Measurements from ENCODE around the gene MRPL17.
"Not testable (repeated sequence)": the region's sequence is repeated elsewhere in the genome, so short reads cannot be mapped to it uniquely, and the experiment has no call there.

MRPL17 gene

DNA sequence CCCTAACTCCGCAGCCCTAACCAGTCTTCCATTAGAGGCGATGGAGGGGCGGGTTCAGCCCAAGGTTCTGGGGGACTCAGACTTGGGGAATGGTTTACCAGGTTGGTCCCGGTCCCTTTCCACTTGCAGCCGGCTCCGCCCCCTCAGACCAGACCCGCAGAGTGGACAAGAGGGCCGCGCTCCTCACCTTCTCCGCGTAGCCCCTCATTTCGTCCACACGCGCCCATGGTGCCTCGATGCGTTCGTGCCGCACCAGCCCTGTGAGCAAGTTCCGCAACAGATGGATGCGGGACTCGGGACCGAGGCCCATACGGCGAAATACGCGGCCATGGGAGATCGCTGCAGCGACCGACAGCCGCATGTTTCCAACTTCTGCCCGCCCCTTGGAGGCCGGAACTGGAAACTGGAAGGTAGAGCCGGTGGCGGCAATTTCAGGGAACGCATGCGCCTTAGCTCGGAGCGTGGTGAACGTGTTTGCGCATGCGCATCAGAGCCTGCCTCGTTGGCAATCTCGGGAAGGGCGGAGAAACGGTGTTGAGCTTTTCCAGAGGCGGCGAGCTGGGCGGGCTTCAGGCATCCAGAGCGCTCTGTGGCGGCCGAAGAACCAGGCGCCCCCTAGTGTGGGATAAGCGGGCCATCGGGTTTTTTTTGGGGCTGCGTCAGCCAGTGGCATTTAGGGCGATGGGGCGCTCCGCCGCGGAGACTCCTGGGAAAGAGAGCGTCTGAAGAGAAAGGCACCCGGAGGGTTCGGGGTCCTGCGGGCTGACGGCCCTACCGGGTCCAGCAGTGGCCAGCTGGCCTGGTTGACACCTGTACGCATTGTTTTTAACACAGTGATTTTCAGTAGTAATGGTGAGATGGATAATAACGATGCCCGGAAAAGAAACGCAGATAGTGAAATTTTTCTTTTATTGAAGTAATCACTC is at the start of gene MRPL17:
MRPL17 (minus strand) TSS at position 405 of the 926 bp plus-strand sequence; CDS start at position 361, 44 bp downstream.
- DNase-seq = peak; percentile 99

GRCh38 chr11:6727971-6728760 is 45.0 kb upstream of the MRPL17 start:
- DNase-seq = no peak

- no peak for DNase-seq
These were observed 42.3 kb upstream of the MRPL17 start for GRCh38 chr11:6725386-6725896.

GRCh38 chr11:6724013-6724412 is 40.9 kb upstream of the MRPL17 start:
- DNase-seq = no peak

DNA sequence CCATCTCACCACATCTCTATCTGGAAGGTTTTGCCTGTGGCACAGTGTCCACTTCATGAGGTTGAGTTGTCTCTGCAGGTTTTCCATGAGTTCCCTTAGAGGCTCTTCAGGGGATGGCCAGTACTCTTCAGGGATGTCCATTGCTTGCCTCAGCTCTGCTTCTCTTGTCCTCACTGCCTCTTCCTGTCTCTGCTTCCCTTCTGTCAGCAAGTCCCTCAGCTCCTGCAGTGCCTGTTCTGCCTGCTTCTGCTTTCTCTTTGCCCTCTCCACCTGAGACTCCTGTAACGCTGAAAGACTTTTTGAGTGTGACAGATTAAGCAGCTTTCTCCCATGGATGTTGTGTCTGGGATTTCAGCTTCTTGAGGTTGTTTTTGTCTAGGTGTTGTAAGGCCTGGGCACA is 38.2 kb upstream of the MRPL17 start:
- no peak for DNase-seq

GRCh38 chr11:6719576-6719975 is 36.4 kb upstream of the MRPL17 start:
- DNase-seq = no peak

GRCh38 chr11:6717426-6717825 is 34.3 kb upstream of the MRPL17 start:
- DNase-seq = no peak

DNA sequence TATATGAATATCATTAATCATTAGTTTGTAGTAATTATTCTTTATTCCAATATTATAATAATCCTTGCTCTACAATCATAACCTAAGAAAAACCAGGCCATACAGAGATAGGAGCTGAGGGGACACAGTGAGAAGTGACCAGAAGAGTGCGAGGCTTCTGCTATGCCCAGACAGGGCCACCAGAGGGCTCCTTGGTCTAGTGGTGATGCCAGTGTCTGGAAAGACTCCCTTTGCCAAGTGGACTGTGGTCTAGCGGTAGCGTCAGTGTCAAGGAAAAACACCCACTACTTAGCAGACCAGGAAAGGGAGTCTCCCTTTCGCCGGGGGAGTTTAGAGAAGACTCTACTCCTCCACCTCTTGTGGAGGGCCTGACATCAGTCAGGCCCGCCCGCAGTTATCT is 28.4 kb upstream of the MRPL17 start:
- DNase-seq = not testable (repeated sequence)

GRCh38 chr11:6708876-6709275 is 25.7 kb upstream of the MRPL17 start:
- no peak for DNase-seq

- peak; percentile 28 for DNase-seq
These were observed 22.9 kb upstream of the MRPL17 start for GRCh38 chr11:6705905-6706535.

DNA sequence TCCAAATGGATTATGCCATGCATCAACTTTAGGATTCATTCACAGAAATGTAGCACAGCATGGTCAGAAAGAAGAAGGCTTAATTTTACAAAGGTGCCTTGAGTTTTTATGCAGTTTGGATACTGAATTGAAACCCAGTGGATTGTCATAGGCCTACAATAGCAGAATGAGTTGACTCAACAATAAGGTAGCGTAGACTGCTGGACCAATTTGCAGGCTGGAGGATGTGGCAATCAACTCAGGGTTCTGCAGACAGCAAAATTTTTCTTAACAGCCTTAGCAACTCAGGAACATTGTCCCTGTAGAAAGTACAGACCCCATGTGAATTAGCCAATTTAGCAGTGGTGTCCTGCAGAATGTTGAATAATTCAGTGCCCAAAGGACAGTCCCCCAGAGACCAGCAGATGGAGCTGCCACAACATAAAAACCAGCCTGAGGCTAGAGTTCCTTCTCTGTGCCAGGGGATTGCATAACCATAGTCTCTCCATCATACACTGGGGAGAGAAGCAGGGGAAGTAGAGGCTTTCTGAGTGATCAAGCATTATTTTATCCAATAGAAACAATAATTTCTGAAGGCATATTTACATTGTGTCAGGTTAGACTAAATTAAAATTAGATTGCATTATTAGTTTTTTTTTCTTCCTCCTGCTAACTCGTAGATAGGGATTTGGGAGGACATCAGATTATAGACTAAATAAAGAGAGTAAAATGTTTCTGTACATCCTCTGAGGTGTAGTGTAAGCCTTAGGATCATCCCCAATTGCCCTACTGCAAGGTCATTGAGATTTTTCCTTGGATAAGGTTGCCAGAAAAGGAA is 20.3 kb upstream of the MRPL17 start:
- peak; percentile 27 for DNase-seq

DNA sequence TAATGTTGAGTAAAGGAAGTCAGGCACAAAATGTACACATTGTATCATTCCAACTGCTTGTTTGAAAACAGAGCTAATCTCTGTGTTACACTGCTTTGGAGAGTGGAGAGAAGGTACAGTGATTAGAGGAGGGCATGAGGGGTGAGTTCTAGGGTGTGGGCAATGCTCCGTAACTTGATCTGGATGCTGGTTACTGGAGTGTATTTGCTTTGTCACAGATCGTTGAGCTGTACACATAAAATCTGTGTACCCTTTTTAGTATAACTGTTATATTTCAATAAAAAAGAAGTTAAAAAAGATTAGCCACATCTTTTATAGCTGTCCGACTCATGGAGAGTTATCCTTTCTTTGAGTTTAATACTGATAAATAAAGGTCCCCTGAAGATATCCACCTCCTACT is 18.8 kb upstream of the MRPL17 start:
- DNase-seq = not testable (repeated sequence)

- no peak for DNase-seq
These were observed 12.2 kb upstream of the MRPL17 start for GRCh38 chr11:6695377-6695776.

- DNase-seq = no peak
These were observed 11.0 kb upstream of the MRPL17 start for GRCh38 chr11:6694229-6694535.

- DNase-seq = no peak
These were observed 10.4 kb upstream of the MRPL17 start for GRCh38 chr11:6693342-6694228.

- DNase-seq = no peak
These were observed 9.0 kb upstream of the MRPL17 start for GRCh38 chr11:6692128-6692527.

- not testable (repeated sequence) for DNase-seq
These were observed 7.4 kb upstream of the MRPL17 start for GRCh38 chr11:6690431-6691132.

DNA sequence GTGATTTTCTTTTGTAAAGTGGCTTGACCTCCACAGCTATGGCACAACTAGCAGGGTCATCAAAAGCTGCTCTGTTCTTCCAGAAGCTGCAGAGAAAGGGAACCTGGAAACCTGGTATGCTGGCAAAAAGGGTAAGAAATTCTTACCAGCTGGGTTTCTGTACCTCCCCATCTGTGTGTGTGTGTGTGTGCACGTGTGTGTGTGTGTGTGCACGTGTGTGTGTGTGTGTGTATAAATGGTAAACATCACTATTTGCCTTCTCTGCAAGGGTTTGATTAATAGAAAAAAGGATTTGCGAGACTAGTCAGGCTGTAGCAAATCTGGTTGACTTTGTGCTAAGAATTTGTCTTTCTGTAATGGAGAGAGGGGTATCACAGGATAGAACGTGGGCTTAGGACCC is 4.7 kb upstream of the MRPL17 start:
- DNase-seq = no peak

DNA sequence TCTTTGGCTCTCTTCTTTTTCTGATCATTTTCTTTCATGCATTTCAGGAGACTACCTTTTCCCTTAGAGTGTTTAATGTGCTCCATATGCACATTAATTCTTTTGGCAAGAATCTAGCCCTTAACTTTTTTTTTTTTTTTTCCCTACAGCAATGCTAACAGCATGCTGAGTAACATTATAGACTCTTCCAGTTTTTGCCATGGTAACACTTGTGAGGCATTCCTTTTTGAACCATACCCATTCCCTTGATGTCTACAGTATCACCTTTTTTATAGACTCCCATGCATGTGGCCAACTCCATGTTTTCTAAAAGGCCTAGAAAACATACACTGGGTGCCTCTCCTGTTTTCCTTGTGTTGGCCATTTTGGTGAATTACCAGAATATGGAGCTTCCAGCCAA is 2.9 kb upstream of the MRPL17 start:
- no peak for DNase-seq

GRCh38 chr11:6684068-6684467 is 928 bp upstream of the MRPL17 start:
- not testable (repeated sequence) for DNase-seq

GRCh38 chr11:6682591-6682935 is 577 bp downstream of the MRPL17 start:
- DNase-seq = no peak
